Transverse colon (tissue), 3 donors: ENCODE measurements around the gene GOLGA3.

ENCODE experiments used
- POLR2A ChIP-seq: fragments of 450-650 bp; IDR thresholded peaks from one replicate; pipeline ENCODE4 v1.6.1; 2016; ENCODE audit warnings: antibody characterized with exemption, mild to moderate bottlenecking, moderate library complexity
- TF ChIP-seq, protein P1 (sequence below), 5 experiments: fragments of 200-600 bp in 3 of 5; fragments of 450-650 bp in 2 of 5; sonication (generic) in 3 of 5; IDR thresholded peaks; 1 replicate in 2 of 5; 2 replicates in 3 of 5; pipeline ENCODE4 v1.5.1; 2016 to 2017; ENCODE audit warnings: antibody characterized with exemption in 5 of 5, inconsistent platforms in 3 of 5, mild to moderate bottlenecking in 2 of 5, moderate library complexity in 1 of 5

DNA sequence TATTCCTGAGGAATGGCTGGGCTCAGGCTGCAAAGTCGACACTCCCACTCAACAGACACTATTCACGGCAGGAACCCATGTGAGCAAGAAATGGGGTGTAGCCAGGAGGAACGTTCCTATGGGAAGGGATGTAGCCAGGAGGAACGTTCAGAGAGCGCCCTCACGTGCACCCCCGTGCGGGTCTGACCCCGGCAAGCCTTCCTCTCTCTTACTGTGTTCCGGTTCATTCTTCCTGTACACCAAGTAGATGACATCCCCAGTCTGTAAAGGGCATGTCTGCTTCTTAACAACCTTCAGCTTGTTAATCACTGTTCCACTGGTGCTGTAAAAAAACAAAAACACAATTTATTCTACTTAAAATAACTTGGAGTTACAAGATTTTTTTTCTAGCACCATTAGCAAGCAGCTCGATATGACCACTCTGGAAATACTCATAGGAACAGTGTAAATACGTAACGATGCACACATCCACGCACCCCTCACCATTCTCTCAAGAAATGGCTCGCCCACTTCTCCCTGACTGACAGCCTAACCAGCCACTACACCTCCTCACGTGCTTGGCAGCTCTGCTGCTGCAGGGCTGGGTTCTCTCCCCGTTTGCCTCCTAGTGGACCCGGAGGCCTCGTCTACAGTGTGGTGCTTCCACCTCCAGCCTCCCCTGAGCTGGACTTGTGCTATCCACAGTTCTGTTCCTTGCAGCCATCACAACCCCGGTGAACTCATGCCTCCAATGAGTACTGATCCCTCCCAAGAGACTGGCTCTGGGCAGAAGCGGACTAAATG is 43.6 kb upstream of the GOLGA3 start:
- TF ChIP-seq, protein P1, sequence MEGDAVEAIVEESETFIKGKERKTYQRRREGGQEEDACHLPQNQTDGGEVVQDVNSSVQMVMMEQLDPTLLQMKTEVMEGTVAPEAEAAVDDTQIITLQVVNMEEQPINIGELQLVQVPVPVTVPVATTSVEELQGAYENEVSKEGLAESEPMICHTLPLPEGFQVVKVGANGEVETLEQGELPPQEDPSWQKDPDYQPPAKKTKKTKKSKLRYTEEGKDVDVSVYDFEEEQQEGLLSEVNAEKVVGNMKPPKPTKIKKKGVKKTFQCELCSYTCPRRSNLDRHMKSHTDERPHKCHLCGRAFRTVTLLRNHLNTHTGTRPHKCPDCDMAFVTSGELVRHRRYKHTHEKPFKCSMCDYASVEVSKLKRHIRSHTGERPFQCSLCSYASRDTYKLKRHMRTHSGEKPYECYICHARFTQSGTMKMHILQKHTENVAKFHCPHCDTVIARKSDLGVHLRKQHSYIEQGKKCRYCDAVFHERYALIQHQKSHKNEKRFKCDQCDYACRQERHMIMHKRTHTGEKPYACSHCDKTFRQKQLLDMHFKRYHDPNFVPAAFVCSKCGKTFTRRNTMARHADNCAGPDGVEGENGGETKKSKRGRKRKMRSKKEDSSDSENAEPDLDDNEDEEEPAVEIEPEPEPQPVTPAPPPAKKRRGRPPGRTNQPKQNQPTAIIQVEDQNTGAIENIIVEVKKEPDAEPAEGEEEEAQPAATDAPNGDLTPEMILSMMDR (IDR thresholded peaks at IDR 0.05): no peak
- no peak for TF ChIP-seq POLR2A
